ENCODE results near the gene PDE8B. TPM values are rescaled to one million over a fixed set of nuclear protein-coding genes. Genes with fewer than 3 reads are reported as not detected.

Gene PDE8B
- polyA plus RNA-seq, 1 experiment = 0.02 TPM

DNA sequence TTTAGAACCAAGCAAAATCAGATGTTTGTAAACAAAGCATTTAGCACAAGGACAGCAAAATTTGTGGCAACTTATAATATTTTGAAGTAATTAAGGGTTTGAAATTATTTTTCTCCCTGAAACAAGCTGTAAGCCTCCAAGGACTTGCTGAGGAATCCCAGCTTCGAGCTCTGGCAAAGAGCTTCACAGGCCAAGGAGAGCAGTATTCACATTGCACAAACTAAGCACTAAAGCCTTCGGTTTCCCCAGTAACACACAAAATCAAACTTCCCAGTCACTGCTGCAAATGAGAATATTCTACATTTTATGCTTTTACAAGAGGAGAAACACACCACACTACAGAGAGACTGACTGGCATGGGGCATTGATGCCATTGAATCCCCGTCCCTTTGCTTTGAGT lies 179.7 kb downstream of the PDE8B start:
- POLR2A ChIA-PET = no interaction called here
- H3K27me3 ChIP-seq (ENCODE audit: control insufficient read depth, insufficient read depth, low read length) = peaks cover 7% of the 10 kb centered on the region
- CTCF ChIA-PET = interaction anchor here (1.1 to 1.2 kb wide), 2 partner anchors 103 to 245 kb away, joined by 3 to 4 read pairs; partner anchors contain the start of gene WDR41
- H3K4me3 ChIP-seq (ENCODE audit: low read depth, low read length) = no peak overlapping the region
- H3K9me3 ChIP-seq (ENCODE audit: control insufficient read depth, insufficient read depth, low read length) = no peaks in the 10 kb centered on the region
- no peak overlapping the region for H3K27ac ChIP-seq (ENCODE audit: low read depth, low read length)
- TF ChIP-seq, protein P1, sequence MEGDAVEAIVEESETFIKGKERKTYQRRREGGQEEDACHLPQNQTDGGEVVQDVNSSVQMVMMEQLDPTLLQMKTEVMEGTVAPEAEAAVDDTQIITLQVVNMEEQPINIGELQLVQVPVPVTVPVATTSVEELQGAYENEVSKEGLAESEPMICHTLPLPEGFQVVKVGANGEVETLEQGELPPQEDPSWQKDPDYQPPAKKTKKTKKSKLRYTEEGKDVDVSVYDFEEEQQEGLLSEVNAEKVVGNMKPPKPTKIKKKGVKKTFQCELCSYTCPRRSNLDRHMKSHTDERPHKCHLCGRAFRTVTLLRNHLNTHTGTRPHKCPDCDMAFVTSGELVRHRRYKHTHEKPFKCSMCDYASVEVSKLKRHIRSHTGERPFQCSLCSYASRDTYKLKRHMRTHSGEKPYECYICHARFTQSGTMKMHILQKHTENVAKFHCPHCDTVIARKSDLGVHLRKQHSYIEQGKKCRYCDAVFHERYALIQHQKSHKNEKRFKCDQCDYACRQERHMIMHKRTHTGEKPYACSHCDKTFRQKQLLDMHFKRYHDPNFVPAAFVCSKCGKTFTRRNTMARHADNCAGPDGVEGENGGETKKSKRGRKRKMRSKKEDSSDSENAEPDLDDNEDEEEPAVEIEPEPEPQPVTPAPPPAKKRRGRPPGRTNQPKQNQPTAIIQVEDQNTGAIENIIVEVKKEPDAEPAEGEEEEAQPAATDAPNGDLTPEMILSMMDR (IDR thresholded peaks at IDR 0.05; ENCODE audit: low read depth, low read length) = no peak
- no peak for DNase-seq (ENCODE audit: low read depth, low spot score)

DNA sequence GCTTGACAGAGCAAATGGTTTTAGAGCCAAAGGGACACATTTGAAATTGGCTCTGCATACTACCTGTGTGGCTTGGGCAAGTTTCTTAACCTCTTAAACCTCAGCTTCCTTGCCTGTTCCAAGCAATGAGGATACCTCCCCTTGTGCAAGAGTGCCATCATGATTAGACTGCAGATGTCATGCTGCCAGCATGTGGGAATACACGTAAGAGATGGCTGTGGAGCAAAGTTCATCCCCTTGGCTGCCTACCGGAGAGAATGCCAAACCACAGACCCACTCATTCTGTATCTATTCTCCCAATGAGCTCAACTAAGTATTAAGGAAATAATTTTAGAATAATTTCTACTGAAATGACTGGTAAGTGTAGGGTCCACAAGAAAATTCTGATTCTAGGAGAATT lies 180.3 kb downstream of the PDE8B start:
- Histone ChIP-seq H3K27ac (ENCODE audit: low read depth, low read length) (no peak overlapping the region), H3K27me3 (ENCODE audit: control insufficient read depth, insufficient read depth, low read length) (peaks cover 7% of the 10 kb centered on the region), H3K4me3 (ENCODE audit: low read depth, low read length) (no peak overlapping the region), H3K9me3 (ENCODE audit: control insufficient read depth, insufficient read depth, low read length) (no peaks in the 10 kb centered on the region)
- ChIA-PET POLR2A (no interaction called here), CTCF (interaction anchor here (1.2 kb wide), 1 partner anchor 102 kb away, joined by 3 read pairs; the partner anchor contains the start of gene WDR41)
- TF ChIP-seq, protein P1 (IDR thresholded peaks at IDR 0.05; ENCODE audit: low read depth, low read length) = no peak
- DNase-seq (ENCODE audit: low read depth, low spot score) = peak; percentile 8

DNA sequence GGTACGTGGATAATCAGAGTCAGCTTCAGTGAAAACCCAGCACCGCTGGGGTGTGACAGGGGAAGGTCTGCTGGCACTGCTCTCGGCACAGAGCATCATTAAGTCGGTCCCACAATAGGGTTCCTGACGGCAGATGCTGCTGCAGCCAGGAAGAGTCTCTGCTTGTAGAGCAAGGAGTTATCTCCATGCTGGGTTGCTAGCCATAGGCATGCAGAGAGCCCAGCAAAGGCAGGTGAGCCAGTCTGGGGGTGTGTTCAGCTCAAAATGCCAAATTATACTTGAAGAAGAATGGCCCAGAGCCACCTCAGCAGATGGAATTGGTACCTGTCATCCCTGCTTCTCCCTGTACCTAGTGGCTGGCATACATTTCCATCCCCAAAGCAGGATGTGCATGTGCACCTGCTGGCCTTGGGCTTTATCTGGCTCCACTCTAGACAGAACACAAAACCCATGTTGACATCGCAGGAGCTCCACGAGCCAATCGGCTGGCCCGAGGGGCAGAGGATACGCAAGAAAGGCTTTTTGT lies 180.8 kb downstream of the PDE8B start:
- Histone ChIP-seq H3K9me3 (ENCODE audit: control insufficient read depth, insufficient read depth, low read length) (no peaks in the 10 kb centered on the region), H3K4me3 (ENCODE audit: low read depth, low read length) (no peak overlapping the region), H3K27me3 (ENCODE audit: control insufficient read depth, insufficient read depth, low read length) (peaks cover 7% of the 10 kb centered on the region), H3K27ac (ENCODE audit: low read depth, low read length) (no peak overlapping the region)
- ChIA-PET POLR2A (no interaction called here), CTCF (interaction anchor here (1.2 kb wide), 1 partner anchor 102 kb away, joined by 3 read pairs; the partner anchor contains the start of gene WDR41)
- no peak for DNase-seq (ENCODE audit: low read depth, low spot score)
- TF ChIP-seq, protein P1 (IDR thresholded peaks at IDR 0.05; ENCODE audit: low read depth, low read length) = no peak

DNA sequence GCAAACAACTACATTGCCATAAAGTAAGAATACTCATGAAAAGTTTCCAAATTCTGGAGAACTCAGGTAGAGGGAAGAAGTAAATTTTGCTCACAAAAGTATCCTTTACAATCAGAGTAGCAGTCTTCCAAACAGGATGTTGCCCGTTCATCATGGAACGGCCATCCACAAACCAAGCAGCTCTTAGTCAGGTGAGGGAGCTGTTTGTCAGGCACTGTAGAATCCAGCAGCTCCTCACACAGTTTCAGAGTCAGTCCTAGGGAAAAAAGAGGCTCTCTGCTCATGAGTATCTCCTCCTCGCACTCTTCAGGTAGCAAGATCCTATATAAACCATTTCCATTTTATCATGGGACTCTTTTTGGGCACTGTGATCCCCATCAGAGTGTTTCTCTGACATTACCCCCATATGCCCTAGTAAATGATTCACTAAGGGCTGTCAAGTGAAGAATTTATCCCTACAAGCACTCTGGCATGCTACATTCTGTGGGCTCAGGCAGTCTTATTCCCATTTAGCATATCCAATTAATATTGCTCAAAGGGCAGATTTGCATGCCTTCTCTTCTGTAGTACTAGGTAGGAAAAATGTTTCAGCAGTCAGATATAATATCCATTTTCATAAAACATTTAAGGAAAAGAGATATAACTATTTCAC lies 183.7 kb downstream of the PDE8B start:
- H3K27me3 ChIP-seq (ENCODE audit: control insufficient read depth, insufficient read depth, low read length) = peaks cover 2% of the 10 kb centered on the region
- no peak for DNase-seq (ENCODE audit: low read depth, low spot score)
- ChIA-PET CTCF (no interaction called here), POLR2A (no interaction called here)
- no peak overlapping the region for H3K4me3 ChIP-seq (ENCODE audit: low read depth, low read length)
- TF ChIP-seq, protein P1 (IDR thresholded peaks at IDR 0.05; ENCODE audit: low read depth, low read length) = no peak
- no peaks in the 10 kb centered on the region for H3K9me3 ChIP-seq (ENCODE audit: control insufficient read depth, insufficient read depth, low read length)
- H3K27ac ChIP-seq (ENCODE audit: low read depth, low read length) = no peak overlapping the region

DNA sequence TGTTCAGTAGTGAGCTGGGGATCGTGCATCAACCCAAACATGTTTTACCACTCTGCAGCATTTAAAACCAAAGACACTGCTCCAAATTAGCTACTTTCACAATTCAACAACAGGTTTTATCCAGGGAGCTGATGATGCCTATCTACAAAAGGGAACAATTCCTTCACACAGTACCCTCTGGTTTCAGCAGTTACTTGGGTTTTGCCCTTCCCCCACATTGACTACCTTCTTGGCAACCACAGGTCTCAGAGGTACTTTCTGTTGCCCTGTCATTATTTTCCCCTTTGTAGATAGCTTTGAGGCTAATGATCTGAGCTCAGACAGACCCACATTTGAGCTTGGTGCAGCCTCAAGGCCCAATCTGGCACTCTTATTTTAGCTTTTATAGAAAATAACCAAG lies 185.5 kb downstream of the PDE8B start:
- no peak for DNase-seq (ENCODE audit: low read depth, low spot score)
- no peak overlapping the region for H3K4me3 ChIP-seq (ENCODE audit: low read depth, low read length)
- CTCF ChIA-PET = interaction anchor here (2.1 kb wide), 1 partner anchor 96 kb away, joined by 4 read pairs; the partner anchor contains the start of gene WDR41
- POLR2A ChIA-PET = no interaction called here
- H3K27me3 ChIP-seq (ENCODE audit: control insufficient read depth, insufficient read depth, low read length) = peaks cover 3% of the 10 kb centered on the region
- TF ChIP-seq, protein P1 (IDR thresholded peaks at IDR 0.05; ENCODE audit: low read depth, low read length) = no peak
- no peak overlapping the region for H3K27ac ChIP-seq (ENCODE audit: low read depth, low read length)
- H3K9me3 ChIP-seq (ENCODE audit: control insufficient read depth, insufficient read depth, low read length) = no peaks in the 10 kb centered on the region
